HTR-8/SVneo (cell line): Measurements from ENCODE around the gene PDE4C.
A peak's percentile ranks its signal among the peaks of the same experiment; 100 is the strongest.
"Not testable (repeated sequence)": the region's sequence is repeated elsewhere in the genome, so short reads cannot be mapped to it uniquely, and the experiment has no call there.

Source experiments
- DNase-seq: peaks from one replicate; pipeline ENCODE4 v3.0.0; 2011; ENCODE audit warnings: low spot score, mixed read lengths; ENCODE audit not compliant: insufficient read length
- FAIRE-seq: peaks from 2 replicates; lab custom pipeline; 2011; peaks lifted over from hg19 to GRCh38; lab: Jason Lieb, UNC

Gene PDE4C

GRCh38 chr19:18224525-18225354 lies 1.5 kb downstream of the PDE4C start:
- FAIRE-seq (peak; percentile 99), DNase-seq (peak; percentile 99)

DNA sequence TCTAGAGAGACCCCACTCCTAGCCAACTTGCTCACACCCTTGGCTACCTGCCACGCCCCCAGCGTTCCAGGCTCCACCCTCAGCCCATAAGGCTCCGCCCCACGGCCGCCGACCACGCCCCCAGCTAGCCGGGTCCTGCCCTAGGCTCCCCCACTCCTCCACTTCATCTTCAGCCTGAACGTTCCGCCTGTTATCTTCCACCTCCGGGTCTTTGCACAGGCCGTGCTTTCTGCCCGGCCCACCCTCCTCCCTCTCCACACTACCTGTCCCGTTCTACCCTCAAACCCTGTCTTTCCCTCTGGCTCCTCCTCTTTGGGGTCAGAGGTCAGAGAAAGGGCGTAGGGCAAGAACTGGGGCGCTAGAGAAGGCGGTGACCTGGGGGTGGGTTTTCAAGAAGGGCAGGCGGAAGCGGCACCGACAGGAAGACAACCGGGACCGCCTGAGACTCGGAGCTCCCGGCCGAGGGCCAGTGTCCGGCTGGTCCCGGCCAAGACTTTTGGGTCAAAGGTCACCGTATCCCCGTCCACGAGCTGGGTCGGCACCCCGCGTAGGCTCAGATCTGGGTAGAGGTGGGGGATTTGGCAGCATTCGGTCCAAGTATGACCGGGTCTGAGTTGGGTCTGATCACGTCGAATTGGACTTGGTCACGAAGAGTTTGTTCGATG lies 2.2 kb downstream of the PDE4C start:
- FAIRE-seq, result no peak
- DNase-seq, result peak; percentile 70

GRCh38 chr19:18221815-18222725 lies 4.2 kb downstream of the PDE4C start:
- DNase-seq (no peak), FAIRE-seq (no peak)

- DNase-seq (no peak), FAIRE-seq (no peak)
Measured at GRCh38 chr19:18220632-18221275, 5.5 kb downstream of the PDE4C start.

DNA sequence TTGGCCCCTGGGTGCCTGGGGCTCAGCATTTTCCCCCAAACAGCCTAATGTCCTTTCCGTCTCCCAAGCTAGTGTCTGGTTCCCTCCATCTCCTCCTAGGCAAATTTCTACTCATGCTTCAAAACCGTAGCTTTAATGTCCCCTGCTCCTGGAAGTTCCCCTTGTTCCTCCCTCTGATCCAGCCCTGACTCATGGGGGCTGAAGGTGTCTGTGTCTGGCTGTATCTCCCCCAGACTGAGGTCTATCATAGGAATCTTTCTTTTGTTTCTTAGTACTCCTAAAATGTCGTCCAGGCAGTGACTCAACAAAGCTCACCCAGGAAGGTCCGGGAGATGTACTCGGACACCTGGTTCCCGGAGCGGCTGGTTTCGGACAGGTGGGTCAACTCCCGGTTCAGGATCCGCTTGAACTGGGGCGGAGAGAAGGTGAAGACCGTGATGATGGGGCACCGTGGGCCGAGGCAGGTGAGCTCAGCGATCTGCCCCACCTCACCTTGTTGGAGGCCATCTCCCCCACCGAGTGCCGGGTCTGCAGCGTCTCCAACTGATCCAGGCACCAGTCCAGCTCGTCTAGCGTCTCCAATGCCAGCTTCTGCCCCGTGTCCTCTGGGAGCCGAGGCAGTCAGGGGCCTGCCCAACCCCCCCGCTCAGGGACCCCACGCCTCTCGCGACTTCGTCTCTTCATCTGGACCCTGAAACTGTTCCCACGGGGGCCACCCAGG lies 6.2 kb downstream of the PDE4C start:
- no peak for DNase-seq
- FAIRE-seq, result no peak

- FAIRE-seq, result no peak
- DNase-seq, result no peak
Measured at GRCh38 chr19:18218600-18218999, 7.6 kb downstream of the PDE4C start.

GRCh38 chr19:18218159-18218558 lies 8.1 kb downstream of the PDE4C start:
- no peak for DNase-seq
- FAIRE-seq, result no peak

- DNase-seq (no peak), FAIRE-seq (no peak)
Measured at GRCh38 chr19:18216789-18217188, 9.4 kb downstream of the PDE4C start.

DNA sequence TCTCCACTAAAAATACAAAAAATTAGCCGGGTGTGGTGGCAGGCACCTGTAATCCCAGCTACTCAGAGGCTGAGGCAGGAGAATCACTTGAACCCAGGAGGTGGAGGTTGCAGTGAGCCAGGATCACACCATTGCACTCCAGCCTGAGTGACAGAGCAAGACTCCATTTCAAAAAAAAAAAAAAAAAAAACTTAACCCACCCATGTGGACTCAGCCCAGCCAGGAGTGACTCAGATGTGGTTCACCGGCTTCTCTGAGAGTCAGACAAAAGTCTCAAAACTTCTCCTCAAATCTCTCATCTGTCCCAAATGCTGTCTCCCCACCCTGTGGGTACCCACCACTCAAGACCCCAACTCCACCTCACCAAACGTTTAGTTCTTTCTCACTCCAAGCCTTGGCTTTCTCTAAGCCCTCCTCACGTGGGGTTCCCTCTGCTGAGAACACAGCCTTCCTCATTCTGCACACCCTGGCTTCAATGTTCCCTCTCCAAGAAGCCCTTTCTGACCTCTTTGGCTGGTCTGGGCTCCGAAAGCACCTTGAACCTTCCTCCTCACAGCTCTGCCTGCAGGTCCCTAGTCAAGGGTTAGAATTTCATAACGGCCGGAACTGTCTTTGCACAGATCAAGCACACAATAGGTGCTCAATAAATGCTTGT lies 11.3 kb downstream of the PDE4C start:
- FAIRE-seq, result no peak
- no peak for DNase-seq

DNA sequence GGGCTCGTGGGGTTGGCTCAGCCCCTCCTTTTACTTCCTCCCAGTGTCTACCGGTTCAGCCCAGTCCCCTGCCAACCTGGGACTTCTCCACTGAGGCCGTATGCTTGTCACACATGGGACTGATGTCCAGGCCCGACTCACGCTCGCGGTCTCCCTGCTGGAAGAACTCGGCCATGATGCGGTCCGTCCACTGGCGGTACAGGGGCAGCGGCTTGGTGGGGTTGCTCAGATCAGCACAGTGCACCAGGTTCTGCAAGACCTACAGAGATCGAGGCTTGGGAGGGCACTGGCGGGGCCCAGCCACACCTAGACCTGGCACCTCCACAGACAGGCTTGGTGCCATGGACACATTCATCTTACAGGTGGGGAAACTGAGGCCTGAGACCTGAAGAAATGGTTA lies 14.6 kb downstream of the PDE4C start:
- FAIRE-seq (no peak), DNase-seq (no peak)

- FAIRE-seq, result peak; percentile 54
- not testable (repeated sequence) for DNase-seq
Measured at GRCh38 chr19:18209912-18210311, 16.3 kb downstream of the PDE4C start.

DNA sequence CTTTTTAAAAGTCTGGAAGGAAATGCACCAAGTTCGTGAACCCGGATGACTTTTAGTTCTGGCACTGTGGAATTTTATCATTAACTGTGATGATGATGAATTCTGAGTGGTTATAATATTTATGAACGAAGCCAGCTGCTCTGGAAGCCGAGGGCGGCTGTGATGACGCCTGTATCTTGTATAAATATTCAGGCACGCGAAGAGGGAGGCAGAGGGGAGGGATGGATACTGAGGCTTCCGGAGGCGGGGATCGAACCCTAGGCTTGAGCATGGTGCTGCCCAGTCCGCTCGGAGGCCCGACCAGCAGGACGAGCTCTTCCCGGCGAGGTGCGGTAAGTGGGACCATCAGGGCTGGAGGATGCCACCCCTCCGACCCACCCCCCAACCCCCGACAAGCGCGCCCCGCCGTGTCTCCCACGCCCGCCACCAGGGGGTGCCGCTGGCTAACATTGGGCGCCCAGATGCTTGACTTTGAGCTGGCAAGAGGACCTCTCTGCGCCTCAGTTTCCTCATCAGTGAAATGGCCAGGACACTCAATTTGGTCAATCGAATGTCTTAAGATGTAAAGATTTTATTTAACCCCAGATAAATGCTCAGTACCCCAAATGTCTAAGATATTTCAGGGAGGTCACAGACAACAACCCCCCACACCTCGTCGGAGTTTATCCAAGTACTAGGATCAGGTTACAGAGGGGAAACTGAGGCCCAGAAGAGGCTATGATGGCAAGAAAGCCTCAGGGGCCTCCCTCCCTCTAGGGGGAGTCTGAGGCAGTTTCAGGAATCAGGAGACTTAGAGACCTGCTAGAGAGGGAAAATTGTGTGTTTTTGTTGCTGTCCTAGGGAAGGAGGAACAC lies 17.9 kb downstream of the PDE4C start:
- DNase-seq (no peak), FAIRE-seq (no peak)

GRCh38 chr19:18206018-18206417 lies 20.2 kb downstream of the PDE4C start:
- no peak for DNase-seq
- no peak for FAIRE-seq

GRCh38 chr19:18205200-18205892 lies 20.9 kb downstream of the PDE4C start:
- peak; percentile 60 for DNase-seq

GRCh38 chr19:18204394-18205199 lies 21.6 kb downstream of the PDE4C start:
- DNase-seq, result peak; percentile 72
- no peak for FAIRE-seq

More at GRCh38 chr19:18205200-18205892, 20.9 kb downstream of the PDE4C start:
- FAIRE-seq, result no peak

GRCh38 chr19:18203863-18204393 lies 22.3 kb downstream of the PDE4C start, which contains the start of gene RAB3A:
RAB3A (minus strand) TSS chr19:18204042; CDS start chr19:18202740, 1,302 bp downstream.
- DNase-seq (peak; percentile 100), FAIRE-seq (peak; percentile 99)
